HG03460 (cell line): ENCODE data around the gene PLXNB1.
"Not testable (repeated sequence)": the region's sequence is repeated elsewhere in the genome, so short reads cannot be mapped to it uniquely, and the experiment has no call there.

Experiments
- ATAC-seq: cut with Tn5 transposase; IDR thresholded peaks from one replicate; pipeline ENCODE4 v1.9.1; 2021; ENCODE audit not compliant: unreplicated experiment

Gene PLXNB1

DNA sequence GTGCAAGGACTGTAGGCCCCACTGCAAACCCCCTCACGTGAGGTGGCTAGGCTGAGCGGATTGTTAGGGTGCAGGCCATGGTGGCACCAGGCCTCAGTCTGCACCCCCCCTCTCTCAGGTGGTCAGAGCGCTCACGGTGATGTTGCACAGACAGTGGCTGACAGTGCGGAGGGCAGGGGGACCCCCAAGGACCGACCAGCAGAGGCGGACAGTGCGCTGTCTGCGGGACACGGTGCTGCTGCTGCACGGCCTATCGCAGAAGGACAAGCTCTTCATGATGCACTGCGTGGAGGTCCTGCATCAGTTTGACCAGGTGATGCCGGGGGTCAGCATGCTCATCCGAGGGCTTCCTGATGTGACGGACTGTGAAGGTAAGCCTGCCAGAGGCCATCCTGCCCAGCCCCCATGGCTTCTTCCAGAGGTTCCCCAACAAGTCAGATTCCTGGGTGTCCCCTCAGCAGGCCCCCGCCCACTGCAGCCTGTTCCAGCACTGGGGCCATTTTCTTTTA, 34.9 kb upstream of the PLXNB1 start:
- no peak for ATAC-seq

GRCh38 chr3:48463703-48464102, 33.8 kb upstream of the PLXNB1 start:
- no peak for ATAC-seq

DNA sequence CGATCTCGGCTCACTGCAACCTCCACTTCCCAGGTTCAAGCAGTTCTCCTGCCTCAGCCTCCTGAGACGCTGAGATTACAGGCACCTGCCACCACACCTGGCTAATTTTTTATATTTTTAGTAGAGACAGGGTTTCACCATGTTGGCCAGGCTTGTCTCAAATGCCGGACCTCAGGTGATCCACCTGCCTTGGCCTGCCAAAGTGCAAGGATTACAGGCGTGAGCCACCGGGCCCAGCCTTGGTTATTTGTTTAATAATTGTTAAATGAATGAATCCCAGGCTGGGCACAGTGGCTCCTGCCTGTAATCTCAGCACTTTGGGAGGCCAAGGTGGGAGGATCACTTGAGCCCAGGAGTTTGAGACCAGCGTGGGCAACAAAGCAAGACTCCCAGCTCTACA, 31.9 kb upstream of the PLXNB1 start:
- ATAC-seq = not testable (repeated sequence)

GRCh38 chr3:48460517-48460902, 30.6 kb upstream of the PLXNB1 start:
- ATAC-seq = no peak

GRCh38 chr3:48459773-48460516, 30.1 kb upstream of the PLXNB1 start:
- no peak for ATAC-seq

DNA sequence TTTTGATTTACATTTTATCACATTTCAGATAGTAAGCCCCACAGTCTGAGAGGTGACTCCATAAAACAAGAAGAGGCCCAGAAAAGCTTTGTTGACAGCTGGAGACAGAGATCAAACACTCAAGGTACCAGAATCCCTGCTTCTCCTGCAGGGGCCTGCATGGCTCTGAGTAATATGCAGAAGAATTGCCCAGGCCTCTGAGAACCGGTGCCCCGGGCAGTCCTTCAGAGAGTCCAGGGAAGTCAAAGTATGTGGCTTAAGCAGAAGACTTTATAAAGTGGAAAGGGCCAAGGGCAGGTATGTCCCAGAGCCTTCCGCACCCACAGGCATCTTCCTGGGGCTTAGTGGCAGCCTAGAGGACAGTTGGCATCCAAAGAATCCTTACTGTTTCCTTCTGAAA, 29.4 kb upstream of the PLXNB1 start:
- no peak for ATAC-seq

DNA sequence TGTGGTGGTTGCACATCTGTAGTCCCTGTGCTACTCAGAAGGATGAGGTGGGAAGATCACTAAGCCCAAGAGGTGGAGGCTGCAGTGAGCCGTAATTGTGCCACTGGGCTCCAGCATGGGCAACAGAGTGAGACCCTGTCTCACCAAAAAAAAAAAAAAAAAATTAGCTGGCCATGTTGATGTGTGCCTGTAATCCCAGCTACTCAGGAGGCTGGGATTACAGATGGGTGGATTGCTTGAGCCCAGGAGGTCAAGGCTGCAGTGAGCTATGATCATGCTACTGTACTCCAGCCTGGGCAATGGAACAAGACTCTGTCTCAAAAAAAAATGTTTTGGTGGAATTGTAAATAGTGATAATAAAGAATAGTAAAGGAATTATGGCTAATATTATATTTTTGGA, 26.6 kb upstream of the PLXNB1 start:
- ATAC-seq = no peak

DNA sequence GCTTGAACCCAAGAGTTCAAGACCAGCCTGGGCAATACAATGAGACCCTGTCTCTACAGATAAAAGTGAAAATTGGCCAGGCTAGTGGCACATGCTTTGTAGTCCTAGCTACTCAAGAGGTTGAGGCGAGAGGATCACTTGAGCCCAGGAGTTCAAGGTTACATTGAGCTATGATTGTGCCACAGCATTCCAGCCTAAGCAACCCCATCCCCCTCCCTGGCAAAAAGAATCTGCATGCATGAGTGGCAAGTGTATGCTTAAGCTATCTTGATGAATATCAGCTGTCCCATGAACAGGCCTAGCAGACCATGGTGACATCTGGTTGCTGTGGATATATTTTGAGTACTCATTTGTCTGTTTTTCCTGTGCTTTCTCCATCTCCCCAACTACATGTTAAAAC, 21.4 kb upstream of the PLXNB1 start:
- ATAC-seq = no peak

DNA sequence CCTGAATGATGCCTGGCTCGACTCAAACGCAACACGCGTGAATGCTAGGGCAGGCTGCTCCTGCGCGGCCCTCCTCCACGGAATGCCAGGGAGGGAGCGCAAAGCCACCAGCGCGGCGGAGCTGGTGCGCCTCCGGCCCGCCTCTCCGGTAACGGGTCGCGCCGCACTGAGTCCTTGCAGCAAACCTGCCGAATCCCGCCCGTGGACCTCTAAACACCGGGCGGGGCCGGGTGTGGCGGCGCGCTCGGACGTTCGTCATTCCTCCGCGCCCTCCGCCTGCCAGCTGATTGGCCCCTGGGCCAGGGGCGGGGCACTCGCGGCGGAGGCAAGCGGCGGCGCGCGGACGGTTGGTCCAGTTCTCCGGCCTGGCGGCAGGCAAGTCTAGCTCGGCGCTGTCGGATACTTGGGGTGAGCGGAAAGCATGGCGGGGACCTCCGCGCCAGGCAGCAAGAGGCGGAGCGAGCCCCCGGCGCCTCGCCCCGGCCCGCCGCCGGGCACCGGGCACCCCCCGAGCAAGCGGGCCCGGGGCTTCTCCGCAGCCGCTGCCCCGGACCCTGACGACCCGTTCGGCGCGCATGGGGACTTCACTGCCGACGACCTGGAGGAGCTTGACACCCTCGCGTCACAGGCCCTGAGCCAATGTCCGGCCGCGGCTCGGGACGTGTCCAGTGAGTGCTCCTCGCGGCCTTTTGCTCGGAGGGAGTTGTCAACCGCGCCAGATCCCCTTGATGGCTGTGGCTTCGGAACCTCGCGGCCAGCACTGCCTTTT, 16.7 kb upstream of the PLXNB1 start, which contains the start of gene ATRIP:
Gene ATRIP, plus strand, starts transcription at position 313 of the 769 bp plus-strand sequence. Its CDS starts 109 bp downstream, at position 422.
- peak; percentile 86 for ATAC-seq

- no peak for ATAC-seq
Measured at GRCh38 chr3:48446043-48446424, 16.1 kb upstream of the PLXNB1 start.

DNA sequence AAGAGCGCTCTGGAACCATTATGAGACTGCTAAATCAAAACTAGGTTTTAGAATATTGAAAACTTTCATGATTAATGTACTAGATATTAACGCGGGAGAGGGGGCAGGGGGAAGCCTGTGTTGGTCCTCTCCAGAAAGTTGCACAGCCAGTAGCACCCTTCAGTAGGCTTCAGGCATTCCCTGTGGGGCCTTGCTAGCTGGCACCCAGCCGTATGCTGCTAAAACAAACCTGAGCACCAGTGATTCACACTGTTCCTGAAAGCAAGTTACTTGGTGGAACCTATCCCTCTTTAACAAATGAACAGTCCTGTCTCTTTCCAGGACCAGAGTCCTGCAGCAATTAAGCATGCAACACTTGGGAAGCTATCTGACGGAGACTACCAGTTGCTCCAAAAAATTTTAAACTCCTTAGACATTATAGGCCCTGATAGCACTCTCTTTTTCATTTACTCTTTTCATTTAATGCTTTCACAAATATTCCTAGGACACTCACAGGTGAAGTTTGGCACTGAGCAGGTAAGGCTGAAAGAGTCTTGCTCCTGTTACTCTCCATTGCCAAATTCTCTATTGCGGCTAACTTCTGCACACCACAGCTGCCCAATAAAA, 15.5 kb upstream of the PLXNB1 start:
- ATAC-seq = no peak

DNA sequence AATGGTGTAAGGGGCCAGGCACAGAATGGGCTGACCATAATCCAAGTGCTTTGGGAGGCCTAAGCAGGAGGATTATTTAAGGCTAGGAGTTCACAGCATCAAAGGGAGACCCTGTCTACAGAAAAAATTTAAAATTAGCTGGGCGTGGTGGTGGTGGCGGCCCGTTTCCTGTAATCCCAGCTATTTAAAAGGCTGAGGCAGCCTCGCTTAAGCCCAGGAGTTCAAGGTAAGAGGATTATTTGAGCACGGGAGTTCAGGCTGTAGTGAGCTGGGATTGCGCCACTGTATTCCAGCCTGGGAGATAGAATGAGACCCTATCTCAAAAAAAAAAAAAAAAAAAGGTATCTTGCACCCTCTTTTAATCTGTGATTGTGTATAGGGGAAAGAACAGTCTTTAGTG, 12.1 kb upstream of the PLXNB1 start:
- no peak for ATAC-seq

DNA sequence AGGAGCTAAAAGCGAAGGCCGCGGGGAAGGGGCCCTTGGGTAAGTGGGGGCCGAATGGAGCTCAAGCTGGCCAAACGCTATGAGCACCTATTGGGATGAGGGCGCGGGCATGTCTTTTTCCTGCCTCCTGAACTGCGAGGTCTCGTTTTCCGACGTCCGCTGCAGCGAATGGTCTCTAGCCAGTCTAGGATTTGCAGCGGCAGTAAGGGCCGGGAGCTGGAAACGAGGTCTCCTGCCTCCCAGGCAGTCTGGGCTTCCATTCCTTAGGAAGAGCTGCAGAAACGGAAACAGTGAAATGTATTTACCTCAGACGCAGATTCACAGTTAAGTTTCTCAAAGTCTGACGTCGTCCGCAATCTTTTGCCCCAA, 10.7 kb upstream of the PLXNB1 start:
- ATAC-seq = peak; percentile 8

DNA sequence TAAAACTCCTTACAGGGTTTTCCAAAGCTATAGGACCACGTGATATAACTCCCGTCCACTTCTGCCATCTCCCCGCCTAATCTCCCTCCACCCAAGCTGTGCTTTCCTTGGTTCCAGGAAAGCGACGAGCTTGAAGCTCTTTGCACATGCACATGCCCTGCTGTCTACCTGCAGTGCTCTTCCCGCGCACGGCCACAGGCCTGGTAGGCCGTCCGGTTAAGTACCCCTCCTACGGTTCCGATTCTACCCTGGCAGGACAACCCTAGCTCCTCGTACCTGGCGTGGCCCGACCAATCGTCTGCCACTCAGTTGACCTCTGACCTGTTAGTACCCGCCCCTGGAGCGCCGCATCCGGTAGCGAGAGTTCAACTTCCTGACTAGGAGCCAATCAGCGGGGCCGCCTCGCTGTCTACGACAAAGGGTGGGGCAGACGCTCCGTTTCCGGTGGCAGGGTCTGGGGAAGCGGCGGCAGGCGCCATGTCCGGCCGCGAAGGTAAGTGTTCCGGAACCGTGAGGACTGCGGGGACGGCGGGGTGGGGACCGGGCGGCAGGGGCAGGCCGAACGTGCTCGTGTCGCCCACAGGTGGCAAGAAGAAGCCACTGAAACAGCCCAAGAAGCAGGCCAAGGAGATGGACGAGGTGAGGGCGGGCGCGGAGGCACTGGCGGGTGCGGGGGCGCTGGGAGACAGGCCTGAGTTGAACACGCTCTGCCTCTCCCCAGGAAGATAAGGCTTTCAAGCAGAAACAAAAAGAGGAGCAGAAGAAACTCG, 10.1 kb upstream of the PLXNB1 start, which contains the start of the genes CCDC51 and TMA7:
Gene CCDC51, minus strand, starts transcription at position 300 of the 770 bp plus-strand sequence. CDS start 4,991 bp downstream, outside the sequence.
Gene TMA7, plus strand, starts transcription at position 438 of the 770 bp plus-strand sequence. Its CDS starts 40 bp downstream, at position 478.
- peak; percentile 93 for ATAC-seq

GRCh38 chr3:48437812-48438211, 7.9 kb upstream of the PLXNB1 start:
- ATAC-seq = no peak

DNA sequence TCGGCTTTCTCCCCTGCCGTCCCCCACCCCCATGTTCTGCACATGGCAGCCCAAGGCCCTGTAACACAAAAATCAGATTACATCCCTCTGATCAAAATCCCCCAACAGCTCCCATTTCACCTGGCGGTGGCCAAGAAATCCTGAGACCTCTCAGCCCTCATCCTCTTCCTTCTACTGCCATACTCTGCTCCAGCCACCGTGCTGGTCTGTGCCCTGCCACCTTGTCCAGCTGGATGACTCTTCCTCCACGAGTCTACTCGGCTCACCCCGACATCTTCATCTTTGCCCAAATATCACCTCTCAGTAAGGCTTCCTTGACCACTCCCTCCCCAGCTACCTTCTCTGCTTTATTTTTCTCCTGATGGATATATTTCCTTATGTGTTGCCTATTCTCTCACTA, 7.0 kb upstream of the PLXNB1 start:
- ATAC-seq = no peak

DNA sequence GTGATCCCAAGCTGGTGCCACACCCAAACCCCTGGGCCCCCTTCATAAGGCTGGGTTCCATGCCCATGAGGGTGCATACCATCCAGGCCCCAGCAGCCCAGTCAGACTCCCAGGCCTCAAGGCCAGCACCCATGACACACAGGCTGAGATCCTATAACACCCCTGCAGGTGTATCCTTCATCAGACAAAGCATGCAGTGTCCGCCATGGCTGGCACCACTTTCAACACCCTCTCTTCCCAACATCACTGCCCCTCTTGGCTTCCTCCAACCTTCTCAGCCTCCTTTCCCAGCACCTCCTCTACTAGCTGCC, 6.5 kb upstream of the PLXNB1 start:
- no peak for ATAC-seq

DNA sequence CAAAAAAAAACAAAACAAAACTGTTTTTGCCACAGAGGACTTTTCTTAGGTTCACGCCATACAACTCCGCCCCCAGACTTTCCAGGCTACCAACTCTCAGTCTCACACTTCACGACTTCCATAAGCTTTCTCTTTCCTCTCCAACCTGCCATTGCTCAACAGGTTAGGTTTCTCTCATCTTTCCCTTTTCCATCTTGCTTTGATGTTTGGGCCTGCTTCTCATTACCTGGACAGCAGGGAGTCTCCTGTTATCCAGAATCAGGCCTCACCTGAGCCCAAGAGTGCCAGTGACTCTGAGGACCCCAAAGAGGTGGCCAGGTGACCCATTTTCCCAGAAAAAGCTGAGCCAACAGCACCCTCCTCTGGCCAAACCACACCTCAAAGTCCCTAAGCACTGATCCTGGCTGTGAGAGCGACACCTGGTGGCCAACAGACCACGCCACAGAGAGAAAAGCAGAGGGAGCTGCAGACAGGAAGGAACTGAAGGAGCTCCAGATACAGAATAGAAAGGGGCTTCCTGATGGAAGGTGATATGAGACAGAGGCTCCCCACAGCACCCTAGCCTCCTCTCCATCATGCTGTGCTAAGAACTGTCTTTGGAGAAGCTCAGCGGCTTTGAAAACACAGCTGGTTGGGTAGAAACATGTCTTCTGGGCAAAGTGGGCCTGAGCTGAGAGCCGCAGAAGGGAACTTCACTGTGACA, 6.0 kb upstream of the PLXNB1 start:
- ATAC-seq = peak; percentile 32

DNA sequence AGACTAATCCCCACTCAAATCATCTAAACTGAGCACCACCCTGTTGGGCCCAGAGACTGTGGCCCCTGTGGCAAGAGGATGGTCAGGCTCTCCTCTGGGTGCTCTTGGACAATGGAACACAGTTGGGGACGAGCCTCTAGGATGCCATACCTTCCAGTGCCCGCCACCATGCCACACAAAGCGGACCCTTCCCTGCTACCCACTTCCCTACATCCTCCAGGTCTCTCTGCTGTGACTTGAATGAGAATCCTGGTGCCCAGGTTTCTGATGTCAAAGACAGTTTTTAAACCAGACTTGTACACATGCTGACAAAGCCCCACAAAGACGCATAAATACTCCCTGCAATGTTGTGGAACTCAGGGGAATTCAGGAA, 5.3 kb upstream of the PLXNB1 start:
- no peak for ATAC-seq

GRCh38 chr3:48434591-48435222, 4.8 kb upstream of the PLXNB1 start:
- no peak for ATAC-seq
